Endothelial cell of umbilical vein (primary cell): ENCODE measurements around the gene ADORA2B. TPM values are rescaled to one million over a fixed set of nuclear protein-coding genes. Genes with fewer than 3 reads are reported as not detected.

Source experiments
- BruUV-seq: library from RNA; stranded (reverse); fragments of 400-500 nt; replicated peaks from 2 replicates; lab custom pipeline; 2021; lab: Mats Ljungman, UMichigan
- CTCF ChIA-PET: fragments of 300-600, 350-600 bp; sonication (Branson Sonifier 250); formaldehyde crosslinking; loops from one replicate; lab custom pipeline; 2021; ENCODE audit warnings: antibody characterized with exemption, inconsistent platforms; lab: Charles Lee
- POLR2A ChIA-PET: fragments of 300-600, 350-600 bp; sonication (Branson Sonifier 250); formaldehyde crosslinking; loops from one replicate; lab custom pipeline; 2021; ENCODE audit warnings: antibody characterized with exemption, inconsistent platforms; lab: Charles Lee
- DNase-seq: peaks from one replicate; pipeline ENCODE4 v3.0.0-alpha.2; 2011; ENCODE audit warnings: low read depth, low spot score
- FAIRE-seq: peaks from 2 replicates; lab custom pipeline; 2011; peaks lifted over from hg19 to GRCh38; lab: Jason Lieb, UNC
- H2AFZ ChIP-seq: 2 replicates; pipeline ENCODE4 v1.6.0; 2012; ENCODE audit warnings: low read depth, low read length, control low read depth, inconsistent platforms
- H3K27ac ChIP-seq: 2 replicates; pipeline ENCODE4 v1.5.1; 2011; ENCODE audit warnings: low read depth, mild to moderate bottlenecking, control low read depth, low read length, moderate library complexity; ENCODE audit not compliant: insufficient read depth
- H3K27me3 ChIP-seq, 2 experiments: 2 replicates each; pipeline versions ENCODE4 v1.6.0 to v1.6.1; 2011; ENCODE audit warnings: low read length in 2 of 2, mixed read lengths in 1 of 2; ENCODE audit not compliant: control insufficient read depth in 2 of 2, insufficient read depth in 2 of 2
- H3K36me3 ChIP-seq, 2 experiments: 2 replicates in 1 of 2; 3 replicates in 1 of 2; pipeline ENCODE4 v1.5.1; 2011; ENCODE audit warnings: low read length in 2 of 2, mild to moderate bottlenecking in 1 of 2, moderate library complexity in 1 of 2; ENCODE audit not compliant: control insufficient read depth in 2 of 2, insufficient read depth in 2 of 2; ENCODE audit errors: extremely low read depth in 1 of 2
- H3K4me1 ChIP-seq: 3 replicates; pipeline ENCODE4 v1.5.1; 2011; ENCODE audit warnings: mild to moderate bottlenecking, low read length; ENCODE audit not compliant: control insufficient read depth, insufficient read depth; ENCODE audit errors: extremely low read depth
- H3K4me2 ChIP-seq: 2 replicates; pipeline ENCODE4 v1.6.1; 2011; ENCODE audit warnings: low read length, control low read depth, mixed read lengths; ENCODE audit not compliant: insufficient read depth
- H3K4me3 ChIP-seq, 3 experiments: fragments of 200-600 bp in 1 of 3; sonication (generic), shearing (Covaris generic) in 1 of 3; replicated peaks in 1 of 3; 2 replicates each; pipeline ENCODE4 v1.5.1; 2011 to 2016; ENCODE audit warnings: control low read depth in 3 of 3, low read length in 3 of 3, mild to moderate bottlenecking in 2 of 3, inconsistent platforms in 1 of 3, low read depth in 1 of 3, moderate library complexity in 1 of 3; ENCODE audit not compliant: insufficient read depth in 1 of 3
- H3K79me2 ChIP-seq: 2 replicates; pipeline ENCODE4 v1.6.0; 2012; ENCODE audit warnings: low read length, inconsistent platforms; ENCODE audit not compliant: control insufficient read depth, insufficient read depth
- H3K9ac ChIP-seq: replicated peaks from 2 replicates; pipeline ENCODE3; 2011; ENCODE audit warnings: low read length, control low read depth; ENCODE audit not compliant: insufficient read depth; ENCODE audit errors: extremely low read depth
- H3K9me1 ChIP-seq: replicated peaks from 3 replicates; pipeline ENCODE4 v1.6.0; 2011; ENCODE audit warnings: mild to moderate bottlenecking, low read length; ENCODE audit not compliant: control insufficient read depth, insufficient read depth; ENCODE audit errors: extremely low read depth
- H3K9me3 ChIP-seq: replicated peaks from 2 replicates; pipeline ENCODE4 v1.5.1; 2012; ENCODE audit warnings: low read length, inconsistent platforms; ENCODE audit not compliant: control insufficient read depth, insufficient read depth
- H4K20me1 ChIP-seq: replicated peaks from 2 replicates; pipeline ENCODE3; 2011; ENCODE audit warnings: mild to moderate bottlenecking, low read length; ENCODE audit not compliant: control insufficient read depth, insufficient read depth; ENCODE audit errors: extremely low read depth
- CTCF ChIP-seq, 2 donors: IDR thresholded peaks; 1 replicate in 1 of 2; 2 replicates in 1 of 2; pipeline ENCODE4 v1.5.1; 2011; ENCODE audit warnings: low read length in 2 of 2, mild to moderate bottlenecking in 2 of 2, moderate library complexity in 2 of 2, control low read depth in 1 of 2, inconsistent platforms in 1 of 2, low read depth in 1 of 2; ENCODE audit not compliant: insufficient read depth in 1 of 2; ENCODE audit errors: extremely low read depth in 1 of 2
- EZH2 ChIP-seq: IDR thresholded peaks from 2 replicates; pipeline ENCODE4 v1.6.1; 2012; ENCODE audit warnings: borderline replicate concordance, low read depth, mild to moderate bottlenecking, moderate library complexity, low read length, inconsistent platforms; ENCODE audit not compliant: severe bottlenecking
- FOS ChIP-seq: IDR thresholded peaks from 2 replicates; pipeline ENCODE4 v1.6.1; 2011; ENCODE audit warnings: mild to moderate bottlenecking, low read length, moderate library complexity, borderline replicate concordance; ENCODE audit not compliant: insufficient read depth
- GATA2 ChIP-seq: IDR thresholded peaks from 2 replicates; pipeline ENCODE4 v1.7.0; 2011; ENCODE audit warnings: low read depth, mild to moderate bottlenecking, moderate library complexity, mixed read lengths, low read length; ENCODE audit not compliant: insufficient read length, insufficient read depth
- JUN ChIP-seq: IDR thresholded peaks from 2 replicates; pipeline ENCODE4 v1.6.1; 2011; ENCODE audit warnings: borderline replicate concordance, low read depth; ENCODE audit not compliant: insufficient read length, insufficient read depth
- MAX ChIP-seq: IDR thresholded peaks from 2 replicates; pipeline ENCODE4 v1.6.1; 2011; ENCODE audit not compliant: insufficient read depth, insufficient read length
- MYC ChIP-seq: IDR thresholded peaks from one replicate; pipeline ENCODE4 v1.6.1; 2011; ENCODE audit warnings: mild to moderate bottlenecking, low read depth, low read length
- POLR2A ChIP-seq: IDR thresholded peaks from 2 replicates; pipeline ENCODE4 v1.6.1; 2012; ENCODE audit warnings: low read depth, mild to moderate bottlenecking, control low read depth, low read length
- POLR2AphosphoS5 ChIP-seq: IDR thresholded peaks from 2 replicates; pipeline ENCODE4 v1.6.1; 2012; ENCODE audit warnings: low read depth, mild to moderate bottlenecking, control low read depth, low read length, moderate library complexity; ENCODE audit not compliant: insufficient read depth
- dilution Hi-C: fragments of 300-500 bp; cut with MboI; formaldehyde crosslinking; loops from one replicate; pipeline ENCODE4 v1.15.0; 2019; ENCODE audit warnings: low sequenced_read_pairs; ENCODE audit not compliant: extremely low pct_ligation_motif_present
- intact Hi-C: fragments of 100-400 bp; cut with micrococcal nuclease; formaldehyde crosslinking; loops from one replicate; pipeline ENCODE4 v1.10.0; 2022
- polyA plus RNA-seq, 4 experiments: library from polyadenylated mRNA; depleted of rRNA in 3 of 4; stranded (reverse) in 3 of 4; unstranded in 1 of 4; fragments of >200 nt; gene quantifications; 2 replicates each; pipeline versions ENCODE4 v1.2.1 to v1.2.3, GENCODE V29; 2011 to 2012; ENCODE audit warnings: missing spikeins in 1 of 4
- total RNA-seq: library from RNA; stranded (reverse); gene quantifications from 2 replicates; pipeline ENCODE4 v1.2.3, GENCODE V29; 2021

ADORA2B gene
- total and polyA plus RNA-seq, 2 donors (not counting 3 experiments of a cell fraction or from before 2014, with no cell fraction given), result 8.8 to 9.8 TPM

GRCh38 chr17:15917021-15917437 is 27.9 kb upstream of the ADORA2B start:
- no TSS peak for BruUV-seq
- ChIA-PET POLR2A (no interaction called here), CTCF (no interaction called here)
- no peak overlapping the region for H2AFZ ChIP-seq
- no peaks in the 10 kb centered on the region for H3K79me2 ChIP-seq
- H3K27me3 ChIP-seq, result peaks cover 0 to 6% of the 10 kb centered on the region in 2 experiments
- no peak for FAIRE-seq
- no peak for TF ChIP-seq EZH2
- no peak for TF ChIP-seq GATA2
- TF ChIP-seq JUN, result no peak
- no peak for TF ChIP-seq POLR2A
- no peak for TF ChIP-seq FOS
- TF ChIP-seq POLR2AphosphoS5, result no peak
- no peak for TF ChIP-seq MAX
- no peak for TF ChIP-seq CTCF (IDR thresholded peaks at IDR 0.05; ENCODE audit: extremely low read depth in 1 of 2, insufficient read depth in 1 of 2, low read depth in 1 of 2, low read length in 2 of 2)
- no peak for TF ChIP-seq MYC
- dilution Hi-C loops (no loop called here), intact Hi-C loops (no loop called here)
- no peak overlapping the region for H3K4me3 ChIP-seq
- H3K4me2 ChIP-seq, result no peak overlapping the region
- no peaks in the 10 kb centered on the region for H3K9me1 ChIP-seq
- H3K4me1 ChIP-seq, result peaks cover 13% of the 10 kb centered on the region
- peak overlapping the region; percentile 3 for H3K27ac ChIP-seq
- H4K20me1 ChIP-seq, result no peaks in the 10 kb centered on the region
- H3K9ac ChIP-seq, result no peak overlapping the region
- no peaks in the 10 kb centered on the region for H3K9me3 ChIP-seq
- no peak for DNase-seq
- no peaks in the 10 kb centered on the region for H3K36me3 ChIP-seq
